HG03565 (cell line): ENCODE measurements around the gene C1QTNF8.

Source experiments
- ATAC-seq: cut with Tn5 transposase; IDR thresholded peaks from one replicate; pipeline ENCODE4 v1.9.1; 2021; ENCODE audit warnings: mild to moderate bottlenecking, moderate library complexity; ENCODE audit not compliant: unreplicated experiment

Gene C1QTNF8

DNA sequence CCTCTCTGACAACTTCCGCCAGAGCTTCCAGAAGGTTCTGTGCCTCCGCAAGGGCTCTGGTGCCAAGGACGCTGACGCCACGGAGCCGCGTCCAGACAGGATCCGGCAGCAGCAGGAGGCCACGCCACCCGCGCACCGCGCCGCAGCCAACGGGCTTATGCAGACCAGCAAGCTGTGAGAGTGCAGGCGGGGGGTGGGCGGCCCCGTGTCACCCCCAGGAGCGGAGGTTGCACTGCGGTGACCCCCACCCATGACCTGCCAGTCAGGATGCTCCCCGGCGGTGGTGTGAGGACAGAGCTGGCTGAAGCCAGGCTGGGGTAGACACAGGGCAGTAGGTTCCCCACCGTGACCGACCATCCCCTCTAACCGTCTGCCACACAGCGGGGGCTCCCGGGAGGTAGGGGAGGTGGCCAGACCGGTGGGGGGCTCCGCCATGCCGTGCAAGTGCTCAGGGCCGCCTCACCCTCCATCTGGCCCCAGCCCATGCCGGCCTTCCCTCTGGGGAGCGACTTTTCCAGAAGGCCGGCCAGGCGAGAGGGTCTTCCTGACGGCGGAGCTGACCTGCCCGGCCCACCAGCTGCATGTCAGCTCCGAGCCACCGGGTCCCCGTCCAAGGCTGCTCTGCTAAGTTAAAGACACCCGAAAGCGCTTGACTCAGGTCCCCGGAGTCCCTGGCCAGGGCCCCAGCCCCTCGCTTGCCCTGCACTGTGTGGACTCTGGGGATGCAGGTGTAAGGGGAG is 16.1 kb downstream of the C1QTNF8 start:
- no peak for ATAC-seq

DNA sequence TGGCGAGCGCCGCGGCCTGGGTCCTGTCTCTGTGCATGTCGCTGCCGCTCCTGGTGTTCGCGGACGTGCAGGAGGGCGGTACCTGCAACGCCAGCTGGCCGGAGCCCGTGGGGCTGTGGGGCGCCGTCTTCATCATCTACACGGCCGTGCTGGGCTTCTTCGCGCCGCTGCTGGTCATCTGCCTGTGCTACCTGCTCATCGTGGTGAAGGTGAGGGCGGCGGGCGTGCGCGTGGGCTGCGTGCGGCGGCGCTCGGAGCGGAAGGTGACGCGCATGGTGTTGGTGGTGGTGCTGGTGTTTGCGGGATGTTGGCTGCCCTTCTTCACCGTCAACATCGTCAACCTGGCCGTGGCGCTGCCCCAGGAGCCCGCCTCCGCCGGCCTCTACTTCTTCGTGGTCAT is 16.7 kb downstream of the C1QTNF8 start:
- ATAC-seq, result no peak

DNA sequence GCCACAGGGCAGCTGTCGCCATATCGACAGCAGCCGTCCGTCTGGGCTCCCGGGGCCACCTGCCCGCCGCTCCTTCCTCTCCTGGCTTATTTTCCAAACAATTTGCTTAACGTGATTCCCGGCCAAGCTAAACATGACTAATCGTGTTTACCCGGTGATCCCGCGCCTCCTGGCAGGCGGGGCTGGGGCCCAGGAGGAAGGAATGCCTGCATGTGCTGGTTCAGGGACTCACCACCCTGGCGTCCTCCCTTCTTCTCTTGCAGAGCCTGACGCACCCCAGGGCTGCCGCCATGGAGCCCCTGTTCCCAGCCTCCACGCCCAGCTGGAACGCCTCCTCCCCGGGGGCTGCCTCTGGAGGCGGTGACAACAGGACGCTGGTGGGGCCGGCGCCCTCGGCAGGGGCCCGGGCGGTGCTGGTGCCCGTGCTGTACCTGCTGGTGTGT is 17.4 kb downstream of the C1QTNF8 start:
- no peak for ATAC-seq

DNA sequence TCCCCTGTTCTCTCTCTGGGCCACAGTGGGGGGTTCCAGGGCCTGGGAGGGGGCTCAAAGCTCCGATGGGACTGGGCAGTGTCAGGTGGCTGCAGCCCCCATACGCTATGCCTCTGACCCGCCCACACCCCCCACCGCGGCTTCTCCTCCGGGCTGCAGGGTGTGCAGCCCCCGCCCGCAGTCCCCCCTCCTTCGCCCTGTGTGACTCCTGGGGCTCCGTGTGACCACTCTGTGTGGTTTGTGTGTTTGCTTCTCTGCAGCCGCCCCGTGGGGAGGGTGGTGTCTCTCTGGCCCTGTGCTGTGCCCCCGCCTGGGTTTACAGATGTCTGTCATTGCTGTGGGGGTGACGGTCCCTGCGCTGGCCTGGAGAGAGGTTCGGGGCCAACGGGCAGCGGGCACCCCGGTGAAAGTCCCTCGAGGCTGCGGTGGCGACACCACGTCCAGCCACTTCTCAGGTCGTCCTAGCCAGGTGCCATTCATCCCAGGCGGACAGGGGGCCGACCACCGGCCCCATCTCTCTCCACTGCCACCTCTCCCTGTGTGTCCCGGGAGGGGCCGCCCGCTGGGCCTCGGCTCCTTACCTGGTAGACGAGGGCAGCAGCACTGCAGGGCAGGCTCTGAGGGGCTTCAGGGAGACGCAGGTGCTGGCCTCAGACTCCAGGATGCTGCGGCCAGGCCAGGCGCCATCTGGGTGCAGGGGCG is 18.0 kb downstream of the C1QTNF8 start:
- no peak for ATAC-seq

DNA sequence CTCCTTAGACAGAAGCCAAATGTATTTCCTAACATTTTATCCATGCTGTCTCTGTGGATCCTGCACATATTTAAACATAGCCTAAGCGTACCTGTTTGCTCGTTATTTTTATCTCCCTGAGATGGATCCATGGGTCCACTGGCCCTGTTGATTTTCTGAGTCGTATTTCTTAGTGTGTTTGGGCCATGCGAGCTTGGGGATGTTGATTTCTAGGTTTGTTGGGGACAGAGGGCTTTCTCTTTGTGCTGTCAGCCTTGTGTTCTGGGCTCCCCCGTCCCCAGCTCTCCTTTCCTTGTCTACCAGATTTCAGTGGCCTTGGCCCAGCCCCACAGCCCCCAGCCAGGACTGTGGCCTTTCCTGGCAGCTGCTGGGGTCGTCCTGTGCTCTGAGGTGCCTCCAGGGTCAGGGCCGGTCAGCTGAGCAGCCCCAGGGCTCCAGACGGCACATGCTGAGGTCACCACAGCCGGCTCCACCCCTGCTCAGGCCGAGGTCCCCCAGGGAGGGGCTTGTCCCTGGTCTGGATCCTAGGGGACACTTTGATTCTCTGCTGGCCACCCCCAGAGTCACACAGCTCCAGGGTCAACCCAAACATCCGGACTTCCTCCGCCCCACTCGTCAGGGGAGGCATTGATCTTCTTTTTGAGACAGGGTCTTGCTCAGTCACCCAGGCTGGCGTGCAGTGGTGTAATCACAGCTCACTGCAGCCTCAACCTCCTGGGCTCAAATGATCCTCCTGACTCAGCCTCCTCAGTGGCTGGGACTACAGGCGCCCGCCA is 19.1 kb downstream of the C1QTNF8 start:
- no peak for ATAC-seq

DNA sequence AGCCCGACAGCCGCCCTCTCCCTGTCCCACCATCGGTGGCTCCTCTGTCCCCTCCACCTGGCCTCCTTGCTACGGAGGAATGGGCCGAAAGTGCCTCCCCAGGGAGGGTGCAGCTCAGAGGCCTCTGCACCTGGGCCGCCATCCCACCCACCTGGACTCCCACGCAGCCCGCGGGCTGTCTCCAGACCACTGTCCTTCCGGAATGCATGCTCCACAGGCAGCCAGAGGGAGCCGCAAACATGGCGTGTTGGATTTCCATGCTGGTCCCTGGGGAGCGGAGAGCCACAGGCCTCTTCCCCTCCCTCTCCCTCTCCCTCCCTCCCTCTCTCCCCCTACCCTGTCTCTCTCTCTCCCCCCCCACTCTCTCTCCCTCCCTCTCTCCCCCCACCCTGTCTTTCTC is 20.5 kb downstream of the C1QTNF8 start:
- ATAC-seq, result no peak

DNA sequence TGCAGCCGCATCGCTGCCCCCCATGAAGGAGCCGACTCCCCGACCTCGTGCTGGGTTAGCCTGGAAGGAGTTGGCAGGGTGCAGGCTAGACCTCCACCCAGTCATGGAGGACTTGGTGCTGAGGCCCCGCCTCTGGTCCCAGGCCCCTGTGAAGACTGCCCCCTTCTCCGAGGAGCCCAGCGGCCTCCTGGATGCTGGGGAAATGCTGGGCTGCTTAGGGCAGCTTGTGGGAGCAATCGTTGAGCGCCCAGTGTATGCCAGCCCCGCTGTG is 21.7 kb downstream of the C1QTNF8 start:
- ATAC-seq, result no peak

DNA sequence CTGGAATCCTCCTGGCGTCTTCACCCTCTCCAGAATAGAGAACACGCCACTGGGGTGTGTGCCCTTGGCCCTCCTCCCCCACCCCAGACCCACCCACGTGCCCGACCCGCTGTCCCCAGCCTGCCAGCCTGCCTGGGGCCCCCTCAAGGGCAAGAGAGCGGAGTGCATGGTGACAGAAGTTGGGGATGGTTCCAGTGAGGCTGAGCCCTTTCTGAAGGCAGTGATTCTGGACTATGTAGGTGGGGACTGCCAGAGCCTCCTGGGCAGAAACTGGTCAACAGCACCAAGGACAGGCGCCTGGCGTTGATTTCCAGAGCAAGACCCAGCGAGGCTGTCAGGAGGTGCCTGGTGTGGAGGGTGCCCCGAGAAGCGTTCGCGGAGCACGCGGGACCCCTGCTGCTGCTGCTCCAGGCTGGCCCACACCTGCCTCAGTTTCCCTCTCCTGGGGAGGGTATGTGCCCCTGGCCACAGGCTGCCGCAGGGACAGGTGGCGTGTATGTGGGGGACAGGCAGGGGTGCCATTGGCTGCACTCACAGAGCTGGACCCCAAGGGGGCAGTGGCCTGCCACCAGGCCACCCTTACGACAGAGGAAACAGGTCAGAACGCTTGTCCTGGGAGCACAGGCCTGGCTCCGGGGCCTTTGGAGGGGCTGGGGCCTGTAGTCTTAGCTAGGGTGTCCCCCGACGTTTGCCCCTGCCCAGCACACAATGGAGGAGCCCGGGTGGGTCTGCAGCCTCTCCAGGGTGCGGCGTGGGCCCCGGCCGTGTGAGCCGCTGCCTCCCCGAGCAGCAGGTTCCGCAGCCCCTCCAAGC is 22.3 kb downstream of the C1QTNF8 start:
- no peak for ATAC-seq

DNA sequence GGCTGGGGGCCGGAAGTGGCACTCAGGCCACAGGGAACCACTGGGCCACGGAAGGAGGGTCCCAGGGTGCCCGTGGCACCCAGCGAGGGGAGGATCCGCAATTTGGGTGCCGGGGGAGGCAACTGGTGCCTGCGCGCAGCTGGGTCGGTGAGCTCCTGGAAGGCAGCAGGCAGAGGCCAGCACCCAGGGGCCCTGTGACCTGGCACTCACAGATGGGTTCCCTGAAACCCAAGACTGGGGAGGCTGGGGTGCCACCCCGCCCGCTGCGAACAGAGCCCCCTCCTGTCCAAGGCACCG is 22.8 kb downstream of the C1QTNF8 start:
- ATAC-seq, result no peak

DNA sequence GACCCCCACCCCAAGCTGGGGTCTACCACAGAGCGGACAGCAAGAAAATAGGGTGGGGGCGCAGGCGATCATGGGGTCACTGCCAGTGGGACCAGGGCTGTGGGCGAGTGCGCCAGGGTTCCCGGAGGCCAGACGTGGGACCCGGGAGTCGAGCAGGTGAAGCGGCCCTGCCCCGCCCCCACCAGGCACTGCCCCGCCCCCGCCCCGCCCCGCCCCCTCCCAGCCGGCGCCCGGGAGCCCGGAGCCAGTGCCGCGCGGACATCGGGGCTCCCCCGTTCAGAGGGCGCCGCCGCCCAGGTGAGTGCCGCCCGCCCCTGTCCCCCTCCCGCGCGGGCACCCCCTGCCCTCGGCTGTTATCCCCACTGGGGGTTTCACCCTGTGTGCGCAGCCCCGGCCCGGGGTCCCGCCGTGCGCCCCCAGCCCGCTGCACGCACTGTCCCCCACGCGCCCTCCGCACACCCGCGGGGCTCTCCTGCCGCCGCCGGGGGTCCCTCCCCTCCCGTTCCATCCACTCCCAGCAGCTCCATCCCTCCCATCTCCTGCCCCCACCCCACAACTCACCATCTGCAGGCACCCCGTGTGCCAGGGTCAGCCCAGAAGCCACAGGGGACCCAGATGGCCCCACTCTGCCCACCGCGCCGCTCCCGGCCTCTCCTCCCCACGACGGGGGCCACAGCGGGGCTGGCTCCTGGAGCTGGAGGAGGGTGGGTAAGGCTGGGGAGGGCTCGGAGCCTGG is 23.4 kb downstream of the C1QTNF8 start, which contains the start of gene SSTR5:
SSTR5 (plus strand) TSS at position 222 of the 736 bp plus-strand sequence. CDS start 6,122 bp downstream, outside the sequence.
- no peak for ATAC-seq

DNA sequence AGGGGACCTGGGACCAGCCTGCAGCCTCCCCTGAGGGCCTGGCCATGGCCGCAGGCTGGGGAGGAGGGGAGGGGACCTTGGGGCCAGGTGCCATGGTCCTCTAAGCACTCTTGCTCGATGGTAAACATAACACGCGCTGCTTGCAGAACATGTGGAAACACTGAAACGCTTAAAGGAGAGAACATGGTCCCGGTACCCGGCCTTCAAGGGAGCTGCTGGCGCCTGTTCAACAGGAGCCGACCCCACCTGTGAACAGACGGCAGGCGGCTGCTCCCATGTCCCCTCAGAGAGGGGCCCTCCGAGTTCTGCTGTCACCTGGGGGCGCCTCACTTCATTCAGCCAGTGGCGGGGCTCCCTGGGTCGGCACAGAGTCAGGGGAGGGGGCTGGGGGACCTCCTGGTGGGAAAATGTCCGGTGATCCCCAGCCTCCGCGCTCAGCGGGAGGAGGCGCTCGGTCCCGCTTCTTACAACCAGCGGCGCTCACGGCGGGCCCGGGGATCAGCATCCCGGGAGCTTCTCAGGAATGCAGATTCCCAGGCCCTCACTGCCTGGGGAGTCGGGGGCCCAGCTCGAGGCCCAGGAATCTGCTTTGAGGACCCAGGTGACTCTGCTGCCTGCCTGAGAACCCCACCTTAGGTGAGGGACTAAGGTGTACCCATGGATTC is 24.4 kb downstream of the C1QTNF8 start:
- no peak for ATAC-seq

DNA sequence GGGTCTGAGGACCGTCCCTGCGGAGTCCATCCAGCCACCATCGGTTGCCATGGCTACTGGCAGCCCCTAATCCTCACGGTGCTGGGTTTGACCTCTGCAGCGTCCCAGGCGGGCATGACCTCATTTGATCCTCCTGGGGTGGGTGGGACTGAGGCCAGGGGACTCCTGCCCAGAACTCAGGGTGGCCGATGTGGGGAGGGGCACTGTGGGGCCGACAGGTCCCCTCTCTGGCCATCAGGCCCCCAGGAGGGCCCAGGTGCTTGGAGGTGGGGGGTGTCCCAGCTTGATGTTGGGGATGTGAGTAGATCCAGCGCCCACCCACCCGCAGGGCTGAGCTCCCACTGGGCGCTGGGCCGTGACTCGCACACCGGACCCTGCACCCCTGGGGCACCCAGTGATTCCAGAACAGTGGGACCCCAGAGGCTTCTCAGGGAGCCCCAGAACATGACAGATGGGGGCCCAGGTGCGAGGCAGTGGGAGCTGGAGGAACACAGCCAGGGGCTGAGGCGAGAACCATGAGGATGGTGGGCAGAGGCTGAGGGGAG is 25.1 kb downstream of the C1QTNF8 start:
- ATAC-seq, result no peak

DNA sequence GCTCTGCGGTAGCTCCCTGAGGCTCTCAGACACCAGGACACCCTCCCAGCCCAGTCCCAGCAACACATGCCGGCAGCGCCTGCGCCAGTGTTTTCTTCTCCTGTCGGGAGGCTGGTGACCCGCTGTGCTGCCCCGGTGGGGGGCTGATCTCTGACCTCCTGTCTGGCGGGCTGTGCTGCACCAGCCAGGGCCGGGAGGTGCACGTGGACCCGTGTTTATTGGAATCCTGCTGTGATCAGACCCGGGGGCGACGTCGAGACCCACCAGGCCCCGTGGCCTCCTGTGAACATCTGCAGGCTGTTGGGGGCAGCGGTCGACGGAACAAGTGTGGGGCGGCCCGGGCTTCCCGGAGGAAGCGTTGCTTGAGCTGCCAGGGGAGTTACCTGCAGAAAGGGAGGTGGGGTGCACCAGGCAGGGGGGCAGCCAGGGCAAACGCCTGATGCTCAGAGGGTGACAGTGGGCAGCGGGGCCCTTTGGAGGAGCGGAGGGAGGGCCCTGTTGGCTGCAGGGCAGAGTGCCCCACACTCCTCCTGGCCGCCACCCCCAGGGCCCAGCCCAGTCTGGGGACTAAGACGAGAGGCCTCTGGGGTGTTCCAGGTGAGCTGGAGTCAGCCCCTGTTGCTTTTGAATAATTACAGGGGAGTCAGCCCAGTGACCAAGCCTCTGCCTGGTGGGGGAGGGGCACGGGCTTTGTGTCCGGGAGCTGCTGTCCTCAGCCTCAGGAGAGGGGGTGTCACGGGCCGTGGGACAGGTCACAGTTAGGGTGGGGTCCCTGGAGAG is 25.8 kb downstream of the C1QTNF8 start:
- ATAC-seq, result no peak

DNA sequence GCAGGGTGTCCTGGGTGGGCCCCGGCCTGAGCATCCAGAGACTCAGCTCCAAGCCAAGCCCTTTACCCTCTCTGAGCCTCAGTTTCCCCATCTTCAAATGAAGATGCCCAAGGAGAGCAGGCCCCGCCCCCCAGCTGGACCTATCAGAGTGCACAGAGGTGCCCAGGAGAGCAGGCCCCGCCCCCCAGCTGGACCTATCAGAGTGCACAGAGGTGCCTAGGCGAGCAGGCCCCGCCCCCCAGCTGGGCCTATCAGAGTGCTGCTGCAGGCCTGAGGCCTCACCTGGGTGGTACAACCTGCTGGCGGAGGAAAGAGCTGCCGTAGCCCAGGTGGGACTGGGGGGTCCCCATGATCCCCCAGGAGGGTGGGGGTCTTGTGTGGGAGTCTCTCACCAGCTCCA is 26.9 kb downstream of the C1QTNF8 start:
- ATAC-seq, result no peak

DNA sequence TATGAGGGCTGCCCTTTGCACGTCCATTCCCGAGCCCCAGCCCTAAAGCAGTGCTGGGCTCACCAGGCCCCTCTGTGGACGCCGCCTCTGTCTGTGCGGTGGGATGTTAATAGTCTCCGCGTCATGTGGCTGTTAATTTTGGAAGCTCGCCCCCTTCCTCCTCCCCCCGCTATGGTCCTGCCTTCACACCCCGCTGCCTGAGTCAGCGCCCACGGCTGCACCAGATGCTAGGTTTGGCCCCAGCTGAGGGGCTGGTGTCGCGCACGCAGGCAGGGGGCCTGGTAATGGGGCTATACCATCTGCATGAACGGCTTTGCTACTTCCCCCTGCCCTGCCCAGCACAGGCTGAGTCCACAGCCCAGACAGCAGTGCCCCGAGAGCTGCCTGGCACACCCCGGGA is 27.6 kb downstream of the C1QTNF8 start:
- no peak for ATAC-seq

DNA sequence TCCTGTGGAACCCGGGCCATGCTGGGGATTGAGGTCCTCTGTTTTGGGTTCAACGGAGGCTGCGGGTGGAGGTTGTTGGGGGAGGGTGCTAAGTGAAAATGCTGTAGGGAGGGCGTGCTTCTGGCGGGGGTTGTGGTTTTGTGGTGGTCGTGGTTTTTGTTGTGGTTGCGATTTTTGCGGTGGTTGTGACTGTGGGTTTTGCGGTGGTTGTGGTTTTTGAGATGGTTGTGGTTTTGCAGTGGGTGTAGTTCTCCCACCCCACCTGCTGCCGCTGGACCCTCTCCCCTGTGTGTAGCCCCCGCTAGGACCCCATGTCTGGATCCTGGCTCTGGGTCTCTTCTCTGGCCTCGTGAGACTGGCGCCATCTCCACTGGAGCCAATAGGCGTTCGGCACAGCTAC is 28.4 kb downstream of the C1QTNF8 start:
- no peak for ATAC-seq

DNA sequence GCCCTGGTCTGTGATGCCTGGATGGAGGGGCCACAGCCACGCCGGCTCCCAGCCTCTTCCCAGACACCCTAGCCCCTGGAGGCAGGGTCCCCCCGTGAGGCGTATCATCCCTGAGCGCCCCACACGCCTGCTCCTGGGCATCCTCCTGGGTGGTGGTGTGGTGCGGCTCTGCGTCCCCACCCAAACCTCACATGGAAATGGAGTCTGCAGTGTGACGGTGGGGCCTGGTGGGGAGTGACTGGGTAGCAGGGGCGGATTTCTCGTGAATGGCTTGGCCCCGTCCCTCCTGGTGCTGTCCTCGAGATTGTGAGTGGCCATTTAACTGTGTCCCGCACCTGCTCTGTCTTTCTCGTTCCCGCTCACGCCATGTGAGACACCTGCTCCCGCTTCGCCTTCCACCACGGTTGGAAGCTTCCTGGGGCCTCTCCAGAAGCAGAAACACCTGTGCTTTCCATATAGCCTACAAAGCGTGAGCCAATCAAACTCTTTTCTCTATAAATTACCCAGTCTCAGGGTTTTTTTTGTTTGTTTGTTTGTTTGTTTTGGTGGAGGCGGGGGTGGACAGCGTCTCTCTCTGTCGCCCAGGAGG is 29.4 kb downstream of the C1QTNF8 start:
- no peak for ATAC-seq

DNA sequence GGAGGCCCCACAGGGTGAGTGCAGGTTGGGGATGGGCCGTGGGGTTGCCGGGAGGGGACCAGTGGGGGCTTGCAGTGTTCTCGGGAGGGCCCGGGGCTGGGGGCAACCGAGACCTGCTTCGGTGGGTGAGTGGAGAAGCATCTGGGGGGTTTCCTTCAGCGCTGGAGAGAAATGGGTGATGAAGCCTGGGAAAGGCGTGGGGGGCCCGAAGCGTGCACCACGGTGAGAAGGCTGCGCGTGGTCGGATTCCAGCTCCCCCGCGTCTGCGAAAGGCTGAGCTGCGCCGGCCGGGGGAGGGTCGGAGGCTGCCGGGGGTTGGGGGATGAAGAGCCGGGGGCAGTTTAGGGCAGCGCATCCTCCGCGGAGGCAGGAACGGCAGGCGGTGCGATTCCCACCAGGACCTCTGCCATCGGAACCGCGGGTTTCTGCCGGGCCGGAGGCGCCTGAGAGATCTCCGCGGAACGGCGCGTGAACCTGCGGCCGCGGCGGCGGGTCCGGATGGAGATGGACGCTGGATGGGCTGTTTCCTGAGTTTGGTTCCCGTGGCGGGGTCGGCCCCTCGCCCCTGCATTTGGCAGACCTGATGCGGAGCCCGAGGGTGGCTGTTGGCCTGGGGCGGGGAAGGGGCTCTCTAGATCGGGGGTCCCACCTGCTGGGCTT is 30.4 kb downstream of the C1QTNF8 start:
- ATAC-seq, result no peak
